ENCODE results near the gene RNU1-3.
"Not testable (repeated sequence)": the region's sequence is repeated elsewhere in the genome, so short reads cannot be mapped to it uniquely, and the experiment has no call there.

The RNU1-3 gene

GRCh38 chr1:16666502-16667413, at the start of gene RNU1-3:
RNU1-3 (minus strand) TSS chr1:16666948.
- not testable (repeated sequence) for DNase-seq (ENCODE audit: low read depth in 2 of 2, low spot score in 1 of 2)

GRCh38 chr1:16713480-16713879, 46.7 kb upstream of the RNU1-3 start:
- DNase-seq (ENCODE audit: low read depth in 2 of 2, low spot score in 1 of 2): not testable (repeated sequence)

GRCh38 chr1:16712984-16713383, 46.2 kb upstream of the RNU1-3 start:
- not testable (repeated sequence) for DNase-seq (ENCODE audit: low read depth in 2 of 2, low spot score in 1 of 2)

DNA sequence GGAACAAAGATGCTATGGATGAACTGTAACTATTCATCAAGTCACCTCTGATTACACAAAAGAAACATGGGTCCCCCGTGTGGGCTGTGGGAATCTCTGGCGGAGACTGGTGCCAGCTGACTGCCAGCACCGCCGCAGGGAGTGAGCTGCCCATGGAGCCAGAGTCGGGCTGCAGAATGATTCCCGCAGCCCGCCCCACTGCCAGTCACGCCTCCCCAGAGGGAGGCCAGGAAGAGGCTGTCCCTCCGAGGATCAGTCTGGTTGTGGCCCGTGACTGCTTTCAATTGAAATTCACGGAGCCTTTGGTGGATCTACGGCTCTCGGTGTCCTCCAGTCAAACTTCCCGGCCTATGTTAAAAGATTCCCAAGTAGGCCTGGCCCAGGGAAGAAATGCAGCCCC, 45.8 kb upstream of the RNU1-3 start:
- DNase-seq (ENCODE audit: low read depth in 2 of 2, low spot score in 1 of 2): not testable (repeated sequence)

- DNase-seq (ENCODE audit: low read depth in 2 of 2, low spot score in 1 of 2): not testable (repeated sequence)
Measured at GRCh38 chr1:16712131-16712530, 45.4 kb upstream of the RNU1-3 start.

DNA sequence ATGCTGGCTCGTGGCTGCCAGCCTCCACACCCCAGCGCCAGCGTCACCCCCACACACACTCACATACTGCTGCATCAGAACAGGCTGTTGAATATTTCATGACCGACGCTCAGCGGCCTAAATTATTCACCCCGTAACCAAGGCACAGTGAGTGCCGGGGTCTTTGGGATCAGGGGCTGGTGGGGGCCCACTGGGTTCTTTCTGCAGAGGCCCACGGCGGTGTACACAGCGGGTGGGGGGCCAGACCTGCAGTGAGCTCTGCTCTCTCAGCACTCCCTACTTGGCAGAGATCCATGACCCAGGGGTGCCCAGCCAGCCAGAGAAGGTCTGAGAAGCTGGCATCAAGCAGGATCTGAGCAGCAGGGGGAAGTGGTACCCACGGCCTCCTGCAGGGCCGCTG, 43.9 kb upstream of the RNU1-3 start:
- not testable (repeated sequence) for DNase-seq (ENCODE audit: low read depth in 2 of 2, low spot score in 1 of 2)

- DNase-seq (ENCODE audit: low read depth in 2 of 2, low spot score in 1 of 2): not testable (repeated sequence)
Measured at GRCh38 chr1:16709659-16710087, 42.9 kb upstream of the RNU1-3 start.

GRCh38 chr1:16708704-16709103, 42.0 kb upstream of the RNU1-3 start:
- not testable (repeated sequence) for DNase-seq (ENCODE audit: low read depth in 2 of 2, low spot score in 1 of 2)

GRCh38 chr1:16707130-16708093, 40.7 kb upstream of the RNU1-3 start:
- not testable (repeated sequence) for DNase-seq (ENCODE audit: low read depth in 2 of 2, low spot score in 1 of 2)

- not testable (repeated sequence) for DNase-seq (ENCODE audit: low read depth in 2 of 2, low spot score in 1 of 2)
Measured at GRCh38 chr1:16706302-16706701, 39.6 kb upstream of the RNU1-3 start.

DNA sequence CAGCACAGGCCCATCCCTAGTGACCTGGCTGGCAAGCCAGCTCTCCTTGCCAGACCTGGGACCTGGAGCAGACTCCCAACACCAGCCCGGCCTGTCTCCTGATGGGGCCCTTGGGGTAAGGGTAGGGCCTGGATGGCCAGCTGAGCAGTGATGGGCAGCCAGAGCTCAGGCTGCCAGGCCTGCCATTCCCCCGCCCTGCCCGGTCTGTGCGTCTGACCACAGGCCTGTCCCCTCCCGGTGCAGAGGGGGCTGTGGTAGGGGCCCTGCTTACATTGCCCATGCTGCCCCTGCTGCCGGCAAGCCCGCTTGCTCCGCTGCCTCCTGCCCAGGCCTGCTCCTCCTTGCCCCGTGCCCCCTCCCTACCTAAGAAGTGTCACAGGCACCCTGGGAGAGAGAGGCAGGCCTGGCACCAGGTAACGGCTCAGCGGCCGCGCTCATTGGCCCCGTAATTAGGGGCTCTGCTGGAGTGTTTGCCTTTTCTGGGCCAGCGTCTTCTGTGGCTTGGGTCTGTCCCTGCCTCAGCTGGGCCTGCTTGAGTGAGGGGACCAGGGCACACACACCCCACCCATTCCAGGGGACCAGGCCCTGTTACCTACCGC, 37.9 kb upstream of the RNU1-3 start:
- DNase-seq (ENCODE audit: low read depth in 2 of 2, low spot score in 1 of 2): not testable (repeated sequence)

- DNase-seq (ENCODE audit: low read depth in 2 of 2, low spot score in 1 of 2): not testable (repeated sequence)
Measured at GRCh38 chr1:16704076-16704475, 37.3 kb upstream of the RNU1-3 start.

- not testable (repeated sequence) for DNase-seq (ENCODE audit: low read depth in 2 of 2, low spot score in 1 of 2)
Measured at GRCh38 chr1:16703602-16704001, 36.9 kb upstream of the RNU1-3 start.

GRCh38 chr1:16703141-16703540, 36.4 kb upstream of the RNU1-3 start:
- not testable (repeated sequence) for DNase-seq (ENCODE audit: low read depth in 2 of 2, low spot score in 1 of 2)

DNA sequence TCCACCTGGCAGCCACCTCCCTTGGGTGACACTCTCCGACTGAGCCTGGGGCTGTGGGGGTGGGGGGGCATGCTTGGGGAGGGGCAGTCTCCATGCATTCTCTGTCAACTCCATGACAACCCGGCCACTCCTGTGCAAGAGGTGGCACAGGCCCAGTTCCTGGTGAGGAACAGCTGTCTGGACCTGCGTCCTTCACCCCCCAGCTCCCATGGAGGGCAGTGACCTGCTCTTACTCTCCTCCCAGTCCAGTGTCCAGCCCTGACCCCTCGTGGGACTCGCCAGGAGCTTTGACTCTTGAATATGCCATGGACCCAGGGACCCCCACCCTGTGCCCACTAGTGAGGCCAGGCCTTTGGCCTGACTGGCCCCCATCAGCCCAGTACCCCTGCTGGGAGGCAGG, 35.5 kb upstream of the RNU1-3 start:
- not testable (repeated sequence) for DNase-seq (ENCODE audit: low read depth in 2 of 2, low spot score in 1 of 2)

DNA sequence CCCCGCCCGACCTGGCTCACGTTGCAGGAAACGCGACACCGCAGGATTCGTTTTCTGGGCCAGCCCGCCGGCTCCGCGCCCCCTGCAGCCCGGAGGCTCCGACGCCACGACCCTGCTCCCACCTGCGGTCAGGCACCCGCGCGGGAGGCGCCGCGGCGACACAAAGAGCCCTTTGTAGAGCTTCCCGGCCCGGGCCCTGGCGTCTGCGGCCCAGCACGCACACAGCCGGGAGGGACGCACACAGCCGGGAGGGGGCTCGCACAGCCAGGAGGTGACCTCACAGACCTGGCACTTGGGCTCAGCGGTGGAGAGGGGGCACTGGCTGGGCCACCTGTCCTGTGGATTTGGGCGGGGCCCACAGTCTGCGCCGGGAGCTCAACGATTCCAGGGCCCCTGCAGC, 34.4 kb upstream of the RNU1-3 start:
- DNase-seq (ENCODE audit: low read depth in 2 of 2, low spot score in 1 of 2): not testable (repeated sequence)

DNA sequence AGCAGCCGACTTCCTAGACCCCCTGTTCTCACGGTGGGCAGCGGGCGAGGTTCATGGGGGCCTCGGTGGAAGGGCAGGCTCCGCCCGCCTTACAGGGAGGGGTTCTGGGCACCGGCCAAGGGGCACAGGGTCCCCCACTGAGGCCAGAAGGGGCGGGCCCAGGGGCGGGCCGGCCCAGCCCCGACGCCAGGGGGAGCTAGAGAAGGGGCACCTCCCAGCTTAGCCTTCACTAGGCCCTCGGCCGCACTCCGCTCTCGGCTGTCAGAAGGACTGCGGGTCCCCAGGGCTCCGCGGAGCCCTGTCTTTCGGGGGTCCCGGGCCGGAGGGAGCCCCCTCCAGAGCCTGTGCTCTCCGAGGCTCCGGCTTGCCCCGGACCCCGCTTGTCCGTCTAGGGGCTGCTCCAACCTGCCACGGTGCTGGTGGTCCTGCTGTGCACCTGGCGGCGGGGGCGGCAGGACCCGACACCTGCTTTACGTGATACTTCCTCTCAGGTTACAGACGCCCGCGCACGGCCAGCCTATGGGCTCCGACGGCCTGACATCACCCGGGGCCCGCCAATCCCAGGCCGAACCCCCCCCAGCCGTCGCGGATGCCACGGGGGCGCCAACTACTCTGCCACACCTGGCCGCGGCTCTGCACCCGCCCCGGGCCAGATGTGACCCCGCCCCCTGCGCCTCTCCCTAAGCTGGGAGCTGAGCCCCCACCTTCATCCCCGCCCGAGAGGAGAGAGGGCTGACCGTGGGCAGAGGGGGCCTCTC, 33.6 kb upstream of the RNU1-3 start:
- not testable (repeated sequence) for DNase-seq (ENCODE audit: low read depth in 2 of 2, low spot score in 1 of 2)

GRCh38 chr1:16699440-16699839, 32.7 kb upstream of the RNU1-3 start:
- DNase-seq (ENCODE audit: low read depth in 2 of 2, low spot score in 1 of 2): not testable (repeated sequence)

- DNase-seq (ENCODE audit: low read depth in 2 of 2, low spot score in 1 of 2): not testable (repeated sequence)
Measured at GRCh38 chr1:16697152-16697551, 30.4 kb upstream of the RNU1-3 start.

DNA sequence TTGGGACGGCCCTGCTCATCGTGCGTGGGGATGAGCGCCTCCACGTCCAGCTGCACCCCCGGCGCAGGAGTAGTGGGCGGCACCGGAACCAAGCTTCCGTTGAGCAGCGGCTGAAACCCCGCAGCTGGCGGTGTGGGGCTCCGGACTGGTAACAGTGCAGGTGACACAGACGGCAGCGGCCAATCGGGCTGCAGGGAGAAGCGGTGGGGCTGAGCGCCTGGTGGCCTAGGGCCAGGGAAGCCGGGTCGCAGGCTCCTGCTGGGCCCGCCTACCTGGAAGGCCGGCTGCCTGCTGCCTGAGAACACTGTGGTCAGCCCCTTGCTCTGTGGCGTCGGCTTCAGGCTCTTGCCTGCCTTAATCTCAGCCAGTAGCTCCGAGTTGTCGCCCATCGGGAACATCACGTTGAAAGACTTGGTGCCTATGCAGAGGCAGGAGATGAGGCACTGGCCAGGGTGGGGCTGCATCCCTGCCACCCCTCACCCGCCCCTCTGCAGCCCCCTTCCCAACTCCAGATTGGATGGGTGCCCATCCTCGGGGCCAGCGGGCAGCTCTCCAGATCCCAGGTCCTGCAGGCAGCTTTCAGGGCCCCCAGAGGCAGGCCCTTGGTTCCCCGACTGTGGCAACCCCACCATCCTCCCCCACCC, 29.9 kb upstream of the RNU1-3 start:
- DNase-seq (ENCODE audit: low read depth in 2 of 2, low spot score in 1 of 2): not testable (repeated sequence)

Data from stimulated activated CD8-positive, alpha-beta memory T cell treated with anti-CD3 and anti-CD28 coated beads, Interleukin-4, amount 100 ng/mL, for 1 hour (primary cell).